ENCODE measurements around the gene OTX2. TPM values are rescaled to one million over a fixed set of nuclear protein-coding genes. Genes with fewer than 3 reads are reported as not detected.
A peak's percentile ranks its signal among the peaks of the same experiment; 100 is the strongest.

Gene OTX2
- polyA plus RNA-seq, 3 donors: not detected

DNA sequence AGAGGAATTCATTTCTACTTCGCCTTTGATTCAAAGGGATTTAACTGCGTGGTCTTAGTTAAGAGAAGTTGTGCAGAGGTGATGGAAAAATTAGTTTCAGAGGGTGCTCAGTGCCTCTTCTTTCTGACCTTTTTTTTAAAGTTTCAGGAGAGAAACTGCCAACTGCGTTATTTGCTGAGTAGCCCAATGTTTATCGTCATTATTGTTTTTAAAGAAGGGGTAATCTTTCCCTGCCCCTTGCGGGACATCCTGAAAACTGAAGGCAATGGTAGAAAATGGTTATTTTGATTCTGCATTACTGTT lies 11.0 kb downstream of the OTX2 start:
- H3K36me3 ChIP-seq (replicated peaks in 1 of 2; ENCODE audit: control insufficient read depth in 1 of 2, insufficient read depth in 2 of 2, low read length in 2 of 2): no peaks in the 10 kb centered on the region
- intact Hi-C loops (cut with micrococcal nuclease): no loop called here
- DNase-seq: no peak
- H3K4me2 ChIP-seq (replicated peaks; ENCODE audit: extremely low read depth, low read length, poor library complexity, severe bottlenecking): no peak overlapping the region
- peak overlapping the region in 1 of 2 donors; percentile 58 for H3K4me3 Mint-ChIP-seq
- H3K9ac ChIP-seq (ENCODE audit: insufficient read depth, low read length, poor library complexity, severe bottlenecking): no peak overlapping the region
- peaks cover 0 to 53% (median 32%) of the 10 kb centered on the region in 7 donors for H3K9me3 Mint-ChIP-seq
- TF ChIP-seq, protein P1, sequence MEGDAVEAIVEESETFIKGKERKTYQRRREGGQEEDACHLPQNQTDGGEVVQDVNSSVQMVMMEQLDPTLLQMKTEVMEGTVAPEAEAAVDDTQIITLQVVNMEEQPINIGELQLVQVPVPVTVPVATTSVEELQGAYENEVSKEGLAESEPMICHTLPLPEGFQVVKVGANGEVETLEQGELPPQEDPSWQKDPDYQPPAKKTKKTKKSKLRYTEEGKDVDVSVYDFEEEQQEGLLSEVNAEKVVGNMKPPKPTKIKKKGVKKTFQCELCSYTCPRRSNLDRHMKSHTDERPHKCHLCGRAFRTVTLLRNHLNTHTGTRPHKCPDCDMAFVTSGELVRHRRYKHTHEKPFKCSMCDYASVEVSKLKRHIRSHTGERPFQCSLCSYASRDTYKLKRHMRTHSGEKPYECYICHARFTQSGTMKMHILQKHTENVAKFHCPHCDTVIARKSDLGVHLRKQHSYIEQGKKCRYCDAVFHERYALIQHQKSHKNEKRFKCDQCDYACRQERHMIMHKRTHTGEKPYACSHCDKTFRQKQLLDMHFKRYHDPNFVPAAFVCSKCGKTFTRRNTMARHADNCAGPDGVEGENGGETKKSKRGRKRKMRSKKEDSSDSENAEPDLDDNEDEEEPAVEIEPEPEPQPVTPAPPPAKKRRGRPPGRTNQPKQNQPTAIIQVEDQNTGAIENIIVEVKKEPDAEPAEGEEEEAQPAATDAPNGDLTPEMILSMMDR (IDR thresholded peaks at IDR 0.05): no peak
- no peaks in the 10 kb centered on the region for H3K79me2 ChIP-seq (ENCODE audit: insufficient read depth, low read length)
- H3K36me3 Mint-ChIP-seq: peaks cover 2 to 3% of the 10 kb centered on the region in 2 donors
- H3K4me3 ChIP-seq (replicated peaks in 1 of 3; ENCODE audit: low read depth in 2 of 3, low read length in 3 of 3): no peak overlapping the region
- WGBS (ENCODE audit: insufficient coverage): 15% methylated on average over 4 of the region's 5 CpGs
- H3K27ac Mint-ChIP-seq: no peak overlapping the region
- no peak overlapping the region for H3K27ac ChIP-seq (ENCODE audit: low read depth in 1 of 2, low read length in 2 of 2)
- H2AFZ ChIP-seq (ENCODE audit: insufficient read depth, low read depth, low read length, poor library complexity, severe bottlenecking): no peak overlapping the region
- H4K20me1 ChIP-seq (ENCODE audit: insufficient read depth, low read length): no peaks in the 10 kb centered on the region
- peaks cover 95 to 97% of the 10 kb centered on the region in 2 donors for H3K27me3 ChIP-seq (ENCODE audit: control insufficient read depth in 2 of 2, insufficient read depth in 2 of 2, low read length in 2 of 2)
- peaks cover 12 to 67% of the 10 kb centered on the region in 2 donors for H3K9me3 ChIP-seq (replicated peaks in 1 of 2; ENCODE audit: control insufficient read depth in 1 of 2, insufficient read depth in 1 of 2, low read length in 2 of 2)
- H3K4me1 Mint-ChIP-seq: peaks cover 2% of the 10 kb centered on the region
- no peaks in the 10 kb centered on the region for H3K4me1 ChIP-seq (ENCODE audit: control insufficient read depth in 1 of 2, insufficient read depth in 2 of 2, low read length in 2 of 2)
- H3K27me3 Mint-ChIP-seq (ENCODE audit: low read depth in 3 of 3): peaks cover 81 to 100% (median 97%) of the 10 kb centered on the region in 3 donors

DNA sequence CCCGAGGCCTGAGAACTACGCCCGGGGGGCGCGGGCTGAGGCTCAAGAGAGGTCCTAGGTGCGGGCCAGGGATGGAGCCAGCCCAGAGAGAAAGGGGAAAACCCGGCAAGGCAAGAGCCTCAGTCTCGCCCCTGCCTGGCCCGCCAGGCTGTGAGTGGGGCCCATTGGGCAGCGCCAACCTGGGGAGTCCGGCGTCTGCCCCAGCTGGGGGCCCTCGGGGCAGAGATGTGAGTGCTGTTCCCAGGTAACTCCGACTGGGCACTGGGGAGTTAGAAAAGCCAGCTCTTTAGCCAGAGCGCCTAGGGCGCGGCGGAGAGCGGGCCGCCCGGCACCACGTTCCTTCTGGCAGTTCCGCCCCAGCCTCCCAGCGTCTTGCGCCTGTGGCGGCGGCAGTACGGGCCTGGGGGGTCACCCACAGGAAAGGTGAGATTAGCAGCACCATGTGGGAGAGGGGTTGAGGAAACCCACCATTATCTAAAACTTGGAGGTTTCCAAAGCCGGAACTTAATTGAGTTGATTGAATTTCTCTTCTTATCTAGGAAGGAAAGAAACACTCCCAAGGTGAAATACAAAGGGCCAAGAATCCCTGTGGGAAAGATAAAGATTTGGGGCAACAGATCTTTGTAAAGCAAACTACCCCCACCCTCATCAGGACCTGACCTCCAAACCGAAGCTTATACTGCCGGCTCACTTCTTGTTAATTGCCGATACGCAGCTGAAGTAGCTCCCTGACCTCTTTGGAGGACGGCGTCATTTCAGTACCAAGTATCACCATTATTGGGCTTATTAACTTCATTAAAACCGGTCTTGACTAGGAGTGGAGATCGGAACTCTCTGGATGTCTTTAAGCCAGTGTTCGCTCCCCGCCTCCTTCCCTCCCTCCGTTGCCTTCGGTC lies 11.6 kb downstream of the OTX2 start:
- peaks cover 2 to 3% of the 10 kb centered on the region in 2 donors for H3K36me3 Mint-ChIP-seq
- Histone ChIP-seq H2AFZ (ENCODE audit: insufficient read depth, low read depth, low read length, poor library complexity, severe bottlenecking) (no peak overlapping the region), H3K27me3 (ENCODE audit: control insufficient read depth in 2 of 2, insufficient read depth in 2 of 2, low read length in 2 of 2) (peaks cover 95 to 97% of the 10 kb centered on the region in 2 donors)

More for the DNA sequence above, 11.6 kb downstream of the OTX2 start:
- Histone ChIP-seq H3K79me2 (ENCODE audit: insufficient read depth, low read length) (no peaks in the 10 kb centered on the region), H3K27ac (ENCODE audit: low read depth in 1 of 2, low read length in 2 of 2) (no peak overlapping the region), H3K4me3 (replicated peaks in 1 of 3; ENCODE audit: low read depth in 2 of 3, low read length in 3 of 3) (no peak overlapping the region), H3K9me3 (replicated peaks in 1 of 2; ENCODE audit: control insufficient read depth in 1 of 2, insufficient read depth in 1 of 2, low read length in 2 of 2) (peaks cover 13 to 66% of the 10 kb centered on the region in 2 donors), H3K36me3 (replicated peaks in 1 of 2; ENCODE audit: control insufficient read depth in 1 of 2, insufficient read depth in 2 of 2, low read length in 2 of 2) (no peaks in the 10 kb centered on the region), H3K4me1 (ENCODE audit: control insufficient read depth in 1 of 2, insufficient read depth in 2 of 2, low read length in 2 of 2) (no peaks in the 10 kb centered on the region), H3K4me2 (replicated peaks; ENCODE audit: extremely low read depth, low read length, poor library complexity, severe bottlenecking) (no peak overlapping the region), H4K20me1 (ENCODE audit: insufficient read depth, low read length) (no peaks in the 10 kb centered on the region), H3K9ac (ENCODE audit: insufficient read depth, low read length, poor library complexity, severe bottlenecking) (no peak overlapping the region)
- no peak overlapping the region for H3K27ac Mint-ChIP-seq
- DNase-seq: no peak
- peaks cover 0 to 53% (median 30%) of the 10 kb centered on the region in 7 donors for H3K9me3 Mint-ChIP-seq
- H3K27me3 Mint-ChIP-seq (ENCODE audit: low read depth in 3 of 3): peaks cover 81 to 100% (median 97%) of the 10 kb centered on the region in 3 donors
- intact Hi-C loops (cut with micrococcal nuclease): no loop called here
- 10% methylated on average over 27 of the region's 41 CpGs for WGBS (ENCODE audit: insufficient coverage)
- H3K4me3 Mint-ChIP-seq: peak overlapping the region in 1 of 2 donors; percentile 58
- TF ChIP-seq, protein P1 (IDR thresholded peaks at IDR 0.05): no peak
- peaks cover 2% of the 10 kb centered on the region for H3K4me1 Mint-ChIP-seq

Measured in CD14-positive monocyte (primary cell).